ENCODE results near the gene ODAD4.

- TF ChIP-seq POLR2A (IDR thresholded peaks at IDR 0.05; ENCODE audit: low read length) = no peak
- TF ChIP-seq GATA1 (IDR thresholded peaks at IDR 0.05; ENCODE audit: low read depth, low read length) = no peak
Observed at GRCh38 chr17:41910701-41911391, 19.6 kb upstream of the ODAD4 start.

All from erythroblast (primary cell).